ENCODE measurements around the gene METTL27.
"Not testable (repeated sequence)": the region's sequence is repeated elsewhere in the genome, so short reads cannot be mapped to it uniquely, and the experiment has no call there.

DNA sequence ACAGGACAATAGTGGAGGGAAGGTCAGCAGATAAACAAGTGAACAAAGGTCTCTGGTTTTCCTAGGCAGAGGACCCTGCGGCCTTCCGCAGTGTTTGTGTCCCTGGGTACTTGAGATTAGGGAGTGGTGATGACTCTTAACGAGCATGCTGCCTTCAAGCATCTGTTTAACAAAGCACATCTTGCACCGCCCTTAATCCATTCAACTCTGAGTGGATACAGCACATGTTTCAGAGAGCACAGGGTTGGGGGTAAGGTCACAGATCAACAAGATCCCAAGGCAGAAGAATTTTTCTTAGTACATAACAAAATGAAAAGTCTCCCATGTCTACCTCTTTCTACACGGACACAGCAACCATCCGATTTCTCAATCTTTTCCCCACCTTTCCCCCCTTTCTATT is 45.7 kb downstream of the METTL27 start:
- TF ChIP-seq, protein P1, sequence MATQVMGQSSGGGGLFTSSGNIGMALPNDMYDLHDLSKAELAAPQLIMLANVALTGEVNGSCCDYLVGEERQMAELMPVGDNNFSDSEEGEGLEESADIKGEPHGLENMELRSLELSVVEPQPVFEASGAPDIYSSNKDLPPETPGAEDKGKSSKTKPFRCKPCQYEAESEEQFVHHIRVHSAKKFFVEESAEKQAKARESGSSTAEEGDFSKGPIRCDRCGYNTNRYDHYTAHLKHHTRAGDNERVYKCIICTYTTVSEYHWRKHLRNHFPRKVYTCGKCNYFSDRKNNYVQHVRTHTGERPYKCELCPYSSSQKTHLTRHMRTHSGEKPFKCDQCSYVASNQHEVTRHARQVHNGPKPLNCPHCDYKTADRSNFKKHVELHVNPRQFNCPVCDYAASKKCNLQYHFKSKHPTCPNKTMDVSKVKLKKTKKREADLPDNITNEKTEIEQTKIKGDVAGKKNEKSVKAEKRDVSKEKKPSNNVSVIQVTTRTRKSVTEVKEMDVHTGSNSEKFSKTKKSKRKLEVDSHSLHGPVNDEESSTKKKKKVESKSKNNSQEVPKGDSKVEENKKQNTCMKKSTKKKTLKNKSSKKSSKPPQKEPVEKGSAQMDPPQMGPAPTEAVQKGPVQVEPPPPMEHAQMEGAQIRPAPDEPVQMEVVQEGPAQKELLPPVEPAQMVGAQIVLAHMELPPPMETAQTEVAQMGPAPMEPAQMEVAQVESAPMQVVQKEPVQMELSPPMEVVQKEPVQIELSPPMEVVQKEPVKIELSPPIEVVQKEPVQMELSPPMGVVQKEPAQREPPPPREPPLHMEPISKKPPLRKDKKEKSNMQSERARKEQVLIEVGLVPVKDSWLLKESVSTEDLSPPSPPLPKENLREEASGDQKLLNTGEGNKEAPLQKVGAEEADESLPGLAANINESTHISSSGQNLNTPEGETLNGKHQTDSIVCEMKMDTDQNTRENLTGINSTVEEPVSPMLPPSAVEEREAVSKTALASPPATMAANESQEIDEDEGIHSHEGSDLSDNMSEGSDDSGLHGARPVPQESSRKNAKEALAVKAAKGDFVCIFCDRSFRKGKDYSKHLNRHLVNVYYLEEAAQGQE (IDR thresholded peaks at IDR 0.05; ENCODE audit: borderline replicate concordance), result not testable (repeated sequence)
- TF ChIP-seq EZH2 (IDR thresholded peaks at IDR 0.05; ENCODE audit: borderline replicate concordance, insufficient read depth, low read length, poor library complexity, severe bottlenecking); SMC3 (conservative IDR thresholded peaks at IDR 0.05; ENCODE audit: poor library complexity); TAF1 (IDR thresholded peaks at IDR 0.05; ENCODE audit: low read depth); RAD21 (conservative IDR thresholded peaks at IDR 0.05); EP300 (conservative IDR thresholded peaks at IDR 0.05; ENCODE audit: poor library complexity, severe bottlenecking); POLR2AphosphoS5 (IDR thresholded peaks at IDR 0.05); MXI1 (conservative IDR thresholded peaks at IDR 0.05; ENCODE audit: poor library complexity, severe bottlenecking): not testable (repeated sequence)
- TF ChIP-seq, protein P2, sequence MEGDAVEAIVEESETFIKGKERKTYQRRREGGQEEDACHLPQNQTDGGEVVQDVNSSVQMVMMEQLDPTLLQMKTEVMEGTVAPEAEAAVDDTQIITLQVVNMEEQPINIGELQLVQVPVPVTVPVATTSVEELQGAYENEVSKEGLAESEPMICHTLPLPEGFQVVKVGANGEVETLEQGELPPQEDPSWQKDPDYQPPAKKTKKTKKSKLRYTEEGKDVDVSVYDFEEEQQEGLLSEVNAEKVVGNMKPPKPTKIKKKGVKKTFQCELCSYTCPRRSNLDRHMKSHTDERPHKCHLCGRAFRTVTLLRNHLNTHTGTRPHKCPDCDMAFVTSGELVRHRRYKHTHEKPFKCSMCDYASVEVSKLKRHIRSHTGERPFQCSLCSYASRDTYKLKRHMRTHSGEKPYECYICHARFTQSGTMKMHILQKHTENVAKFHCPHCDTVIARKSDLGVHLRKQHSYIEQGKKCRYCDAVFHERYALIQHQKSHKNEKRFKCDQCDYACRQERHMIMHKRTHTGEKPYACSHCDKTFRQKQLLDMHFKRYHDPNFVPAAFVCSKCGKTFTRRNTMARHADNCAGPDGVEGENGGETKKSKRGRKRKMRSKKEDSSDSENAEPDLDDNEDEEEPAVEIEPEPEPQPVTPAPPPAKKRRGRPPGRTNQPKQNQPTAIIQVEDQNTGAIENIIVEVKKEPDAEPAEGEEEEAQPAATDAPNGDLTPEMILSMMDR (IDR thresholded peaks at IDR 0.05; ENCODE audit: poor library complexity, severe bottlenecking), result not testable (repeated sequence)

Measured in neural cell (in vitro differentiated cells).